Astrocyte of the cerebellum (primary cell): ENCODE measurements around the gene CHD6.

ENCODE experiments used
- DNase-seq: peaks from one replicate; pipeline ENCODE4 v3.0.0-alpha.2; 2011; ENCODE audit warnings: low read depth
- H3K4me3 ChIP-seq: 2 replicates; pipeline ENCODE4 v1.5.1; 2011; ENCODE audit warnings: mild to moderate bottlenecking, low read depth, low read length, moderate library complexity
- in situ Hi-C: cut with HindIII; loops from 2 replicates; pipeline ENCODE4 v1.10.0; 2017; ENCODE audit warnings: low sequenced_read_pairs
- TF ChIP-seq, protein P1 (sequence below): IDR thresholded peaks from 2 replicates; pipeline ENCODE4 v1.5.1; 2012; ENCODE audit warnings: low read length, low read depth, moderate library complexity, mild to moderate bottlenecking; ENCODE audit errors: missing control alignments

Gene CHD6

DNA sequence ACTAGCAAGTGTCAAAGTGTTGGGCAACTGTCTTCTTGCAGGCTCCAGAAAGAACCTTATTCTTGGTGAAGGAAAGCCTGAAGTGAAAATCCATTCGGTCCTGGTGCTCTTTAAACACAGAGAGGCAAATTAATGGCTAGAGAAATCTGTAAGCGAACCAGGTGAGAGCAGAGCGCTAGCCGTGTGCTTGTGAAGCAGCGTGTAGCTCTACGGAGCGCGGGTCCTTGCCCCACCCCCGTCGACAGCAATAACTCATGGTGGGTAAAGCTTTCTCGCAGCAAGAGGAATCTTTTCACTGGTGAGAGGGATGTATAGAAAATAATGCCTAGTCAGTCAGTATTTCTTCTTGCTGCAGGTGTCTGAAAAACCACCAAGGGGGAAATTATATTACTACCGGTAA, 214.6 kb downstream of the CHD6 start:
- TF ChIP-seq, protein P1, sequence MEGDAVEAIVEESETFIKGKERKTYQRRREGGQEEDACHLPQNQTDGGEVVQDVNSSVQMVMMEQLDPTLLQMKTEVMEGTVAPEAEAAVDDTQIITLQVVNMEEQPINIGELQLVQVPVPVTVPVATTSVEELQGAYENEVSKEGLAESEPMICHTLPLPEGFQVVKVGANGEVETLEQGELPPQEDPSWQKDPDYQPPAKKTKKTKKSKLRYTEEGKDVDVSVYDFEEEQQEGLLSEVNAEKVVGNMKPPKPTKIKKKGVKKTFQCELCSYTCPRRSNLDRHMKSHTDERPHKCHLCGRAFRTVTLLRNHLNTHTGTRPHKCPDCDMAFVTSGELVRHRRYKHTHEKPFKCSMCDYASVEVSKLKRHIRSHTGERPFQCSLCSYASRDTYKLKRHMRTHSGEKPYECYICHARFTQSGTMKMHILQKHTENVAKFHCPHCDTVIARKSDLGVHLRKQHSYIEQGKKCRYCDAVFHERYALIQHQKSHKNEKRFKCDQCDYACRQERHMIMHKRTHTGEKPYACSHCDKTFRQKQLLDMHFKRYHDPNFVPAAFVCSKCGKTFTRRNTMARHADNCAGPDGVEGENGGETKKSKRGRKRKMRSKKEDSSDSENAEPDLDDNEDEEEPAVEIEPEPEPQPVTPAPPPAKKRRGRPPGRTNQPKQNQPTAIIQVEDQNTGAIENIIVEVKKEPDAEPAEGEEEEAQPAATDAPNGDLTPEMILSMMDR: no peak
- no peak for DNase-seq
- H3K4me3 ChIP-seq: no peak overlapping the region
- in situ Hi-C loops: no loop called here

DNA sequence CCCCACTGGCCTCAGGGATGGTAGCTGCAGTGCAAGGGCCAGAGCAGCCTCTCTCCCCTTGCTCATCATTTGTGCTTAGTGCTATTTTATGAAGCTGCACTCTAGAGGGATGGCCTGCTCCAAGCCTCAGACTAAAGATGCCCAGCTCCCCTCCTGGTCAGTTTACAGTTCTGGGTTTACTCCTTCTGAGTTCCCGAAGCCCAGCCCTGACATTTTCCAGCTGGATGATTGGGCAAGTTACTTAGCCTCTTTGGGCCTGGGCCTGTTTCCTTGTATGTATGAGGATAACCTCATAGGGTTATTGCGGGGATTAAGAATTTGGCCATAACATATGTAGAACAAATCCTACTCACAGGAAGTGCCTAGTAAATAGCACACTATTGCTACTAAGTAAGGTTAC, 219.8 kb downstream of the CHD6 start:
- in situ Hi-C loops: no loop called here
- TF ChIP-seq, protein P1: no peak
- DNase-seq: no peak
- no peak overlapping the region for H3K4me3 ChIP-seq

DNA sequence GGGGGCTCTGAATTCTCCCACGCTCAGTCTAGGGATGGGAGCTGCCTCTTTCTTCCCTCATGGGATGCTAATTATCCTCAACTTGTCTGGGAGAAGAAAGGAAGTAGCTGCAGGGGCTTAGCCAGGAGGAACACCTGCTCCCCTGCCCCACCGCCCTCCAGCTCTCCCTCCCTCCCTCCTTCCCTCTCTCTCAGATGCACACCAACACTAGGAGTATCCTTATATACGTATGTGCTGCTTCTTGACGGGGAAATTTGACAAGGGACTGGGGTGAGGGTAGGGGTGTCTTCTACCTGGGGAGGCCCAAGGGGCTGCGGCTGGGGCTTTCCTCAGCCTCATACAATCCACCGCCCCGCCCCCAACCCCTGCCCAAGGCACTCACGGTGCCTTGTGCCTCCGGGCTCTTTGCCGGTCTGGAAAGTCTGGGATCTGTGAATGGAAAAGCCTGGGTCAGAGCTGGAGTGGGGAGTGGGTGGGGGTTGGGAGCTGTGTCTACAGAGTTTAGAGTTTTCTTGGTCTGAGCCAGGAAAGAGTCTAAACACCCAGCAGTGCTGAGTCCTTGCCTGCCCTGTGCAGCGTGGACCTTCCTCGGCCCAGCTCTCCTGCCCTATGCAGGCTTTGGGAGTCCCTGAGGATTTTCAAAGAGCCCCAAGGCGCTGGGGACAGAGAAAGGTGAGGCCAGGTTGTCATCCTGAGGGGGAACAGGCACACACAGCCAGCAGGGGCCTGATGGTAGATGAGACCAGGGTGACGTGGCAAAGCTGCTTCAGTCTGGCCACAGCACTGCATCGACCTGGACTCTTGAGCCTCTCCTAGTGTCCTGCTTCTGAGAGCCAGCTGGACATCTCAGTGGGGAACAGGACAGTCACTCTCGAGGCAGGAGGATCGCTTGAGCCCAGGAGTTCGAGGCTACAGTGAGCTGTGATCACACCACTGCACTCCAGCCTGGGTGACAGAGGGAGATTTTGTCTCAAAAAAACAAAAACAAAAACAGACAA, 222.2 kb downstream of the CHD6 start:
- H3K4me3 ChIP-seq: no peak overlapping the region
- TF ChIP-seq, protein P1: no peak
- in situ Hi-C loops: no loop called here
- DNase-seq: no peak

DNA sequence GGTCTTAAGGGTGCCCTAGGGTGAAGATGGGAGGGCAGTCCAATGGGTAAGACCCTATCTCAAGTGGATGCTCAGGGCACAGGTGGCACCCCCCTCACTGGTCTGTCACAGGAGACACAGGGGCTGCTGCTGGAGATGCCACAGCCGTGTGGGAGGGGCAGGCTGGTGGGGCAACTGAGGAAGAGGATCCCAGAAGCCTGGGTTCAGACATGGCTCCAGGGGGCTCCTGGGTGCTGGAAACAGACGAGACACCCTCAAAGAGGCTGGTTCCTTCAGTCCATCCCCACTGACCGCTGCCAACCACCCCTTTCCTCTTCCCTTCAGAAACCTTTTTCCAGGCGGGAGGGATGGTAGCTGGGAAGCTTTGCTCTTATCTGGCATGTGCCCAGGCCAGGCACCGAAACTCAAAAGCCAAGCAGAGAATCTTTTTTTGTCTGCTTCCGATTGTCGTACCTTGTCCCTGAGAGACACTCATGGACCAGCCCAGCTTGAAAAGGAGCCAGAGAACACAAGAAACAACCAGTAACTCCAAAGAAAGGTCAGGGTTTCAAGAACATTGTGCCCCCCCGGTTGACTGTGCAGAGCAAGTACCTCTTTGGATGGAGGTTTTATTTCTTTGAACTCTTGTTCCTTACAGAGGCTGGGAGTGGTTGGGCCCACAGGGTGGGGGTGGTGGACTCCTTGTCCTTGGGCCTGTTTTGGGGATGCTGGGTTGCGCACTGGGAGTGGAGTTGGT, 223.1 kb downstream of the CHD6 start:
- no peak for DNase-seq
- in situ Hi-C loops: no loop called here
- H3K4me3 ChIP-seq: no peak overlapping the region
- TF ChIP-seq, protein P1: no peak

DNA sequence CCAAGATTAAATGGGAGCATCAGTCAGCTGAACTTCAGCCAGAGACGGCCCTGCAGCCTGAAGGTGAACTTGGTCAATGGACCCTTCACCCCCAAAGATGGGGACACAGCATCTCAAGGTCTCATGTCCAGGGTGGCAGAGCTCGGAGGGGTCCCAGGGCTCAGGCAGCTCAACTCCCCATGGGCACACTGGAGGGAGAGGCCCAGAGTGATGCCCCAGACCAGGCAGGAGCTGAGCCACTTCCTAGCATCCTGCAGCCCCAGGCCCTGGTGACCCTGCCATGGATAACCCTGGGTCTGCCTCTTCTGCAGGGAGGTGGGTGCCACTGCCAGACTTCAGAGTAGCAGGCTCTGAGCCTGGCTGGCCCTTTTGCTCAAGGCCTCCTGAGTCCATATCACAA, 224.1 kb downstream of the CHD6 start:
- no peak overlapping the region for H3K4me3 ChIP-seq
- TF ChIP-seq, protein P1: no peak
- DNase-seq: no peak
- in situ Hi-C loops: no loop called here

DNA sequence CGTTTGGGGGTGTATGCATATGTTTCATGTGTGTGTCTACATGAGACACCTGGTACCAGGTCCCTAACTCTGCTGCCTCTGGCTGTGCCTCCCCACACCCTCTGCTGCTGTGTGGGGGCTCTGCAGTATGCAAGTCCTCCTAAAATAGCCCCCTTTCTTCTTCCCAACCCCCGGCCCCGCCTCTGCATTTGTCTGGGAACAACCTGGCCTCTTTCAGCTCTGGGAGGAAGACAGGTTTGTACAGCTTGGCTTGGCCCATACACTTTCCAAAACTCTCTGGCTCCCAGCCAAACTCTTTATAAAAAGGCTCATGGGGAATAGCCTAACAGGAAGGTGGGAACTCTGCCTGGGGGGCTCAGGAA, 224.5 kb downstream of the CHD6 start:
- in situ Hi-C loops: no loop called here
- TF ChIP-seq, protein P1: no peak
- no peak overlapping the region for H3K4me3 ChIP-seq
- DNase-seq: no peak
